Measurements from ENCODE around the gene ZCWPW1.
"Not testable (repeated sequence)": the region's sequence is repeated elsewhere in the genome, so short reads cannot be mapped to it uniquely, and the experiment has no call there.

ZCWPW1 gene

GRCh38 chr7:100371561-100372171 lies 56.8 kb downstream of the ZCWPW1 start:
- DNase-seq: no peak

GRCh38 chr7:100370746-100371145 lies 57.8 kb downstream of the ZCWPW1 start:
- DNase-seq: no peak

- DNase-seq: no peak
These were observed 58.2 kb downstream of the ZCWPW1 start for GRCh38 chr7:100370303-100370702.

- DNase-seq: peak; percentile 79
These were observed 59.4 kb downstream of the ZCWPW1 start for GRCh38 chr7:100369105-100369504.

- no peak for DNase-seq
These were observed 60.6 kb downstream of the ZCWPW1 start for GRCh38 chr7:100367676-100368613.

- no peak for DNase-seq
These were observed 61.3 kb downstream of the ZCWPW1 start for GRCh38 chr7:100367251-100367620.

- DNase-seq: no peak
These were observed 61.9 kb downstream of the ZCWPW1 start for GRCh38 chr7:100366411-100367250.

GRCh38 chr7:100365998-100366367 lies 62.5 kb downstream of the ZCWPW1 start:
- DNase-seq: not testable (repeated sequence)

GRCh38 chr7:100364480-100364879 lies 64.0 kb downstream of the ZCWPW1 start:
- DNase-seq: no peak

- DNase-seq: not testable (repeated sequence)
These were observed 64.7 kb downstream of the ZCWPW1 start for GRCh38 chr7:100363797-100364196.

- DNase-seq: no peak
These were observed 65.4 kb downstream of the ZCWPW1 start for GRCh38 chr7:100363098-100363497.

- DNase-seq: no peak
These were observed 68.2 kb downstream of the ZCWPW1 start for GRCh38 chr7:100360135-100360854.

GRCh38 chr7:100358857-100359212 lies 69.7 kb downstream of the ZCWPW1 start:
- no peak for DNase-seq

GRCh38 chr7:100358027-100358856 lies 70.3 kb downstream of the ZCWPW1 start, which contains the start of gene PILRB:
Gene PILRB, plus strand, starts transcription at chr7:100358117. Its CDS starts 186 bp downstream, at chr7:100358303.
- no peak for DNase-seq

- DNase-seq: no peak
These were observed 71.4 kb downstream of the ZCWPW1 start for GRCh38 chr7:100357131-100357561.

GRCh38 chr7:100356416-100357068 lies 72.0 kb downstream of the ZCWPW1 start:
- DNase-seq: no peak

- no peak for DNase-seq
These were observed 74.7 kb downstream of the ZCWPW1 start for GRCh38 chr7:100353685-100354330.

GRCh38 chr7:100352984-100353684 lies 75.4 kb downstream of the ZCWPW1 start:
- no peak for DNase-seq

- not testable (repeated sequence) for DNase-seq
These were observed 76.2 kb downstream of the ZCWPW1 start for GRCh38 chr7:100352230-100352781.

- DNase-seq: no peak
These were observed 76.8 kb downstream of the ZCWPW1 start for GRCh38 chr7:100351657-100352058.

Data from SIG-M5 (cell line).